Keratinocyte (primary cell): ENCODE measurements around the gene POU2F2. TPM values are rescaled to one million over a fixed set of nuclear protein-coding genes. Genes with fewer than 3 reads are reported as not detected.

Source experiments
- DNase-seq: peaks from one replicate; pipeline ENCODE4 v3.0.0-alpha.2; 2011; ENCODE audit warnings: low read depth, missing footprints, low spot score
- FAIRE-seq: peaks from 2 replicates; lab custom pipeline; 2011; peaks lifted over from hg19 to GRCh38; lab: Jason Lieb, UNC
- H2AFZ ChIP-seq: 2 replicates; pipeline ENCODE4 v1.6.0; 2012; ENCODE audit warnings: low read length, control low read depth, inconsistent platforms; ENCODE audit not compliant: control insufficient read depth
- H3K27ac ChIP-seq: 2 replicates; pipeline ENCODE4 v1.5.1; 2011; ENCODE audit warnings: low read length; ENCODE audit not compliant: control insufficient read depth, insufficient read depth
- H3K27me3 ChIP-seq: 3 replicates; pipeline ENCODE4 v1.6.0; 2011; ENCODE audit warnings: low read length; ENCODE audit not compliant: control insufficient read depth, insufficient read depth; ENCODE audit errors: extremely low read depth
- H3K36me3 ChIP-seq, 2 experiments: 2 replicates in 1 of 2; 3 replicates in 1 of 2; pipeline ENCODE4 v1.5.1; 2011; ENCODE audit warnings: low read length in 2 of 2, mild to moderate bottlenecking in 1 of 2; ENCODE audit not compliant: control insufficient read depth in 2 of 2, insufficient read depth in 2 of 2; ENCODE audit errors: extremely low read depth in 1 of 2
- H3K4me1 ChIP-seq: 3 replicates; pipeline ENCODE4 v1.5.1; 2011; ENCODE audit warnings: low read length; ENCODE audit not compliant: control insufficient read depth, insufficient read depth; ENCODE audit errors: extremely low read depth
- H3K4me2 ChIP-seq: 3 replicates; pipeline ENCODE4 v1.6.0; 2011; ENCODE audit warnings: low read depth, low read length; ENCODE audit not compliant: control insufficient read depth, insufficient read depth; ENCODE audit errors: extremely low read depth
- H3K4me3 ChIP-seq, 3 experiments: fragments of 200-600 bp in 1 of 3; sonication (generic) in 1 of 3; 2 replicates in 2 of 3; 3 replicates in 1 of 3; pipeline ENCODE4 v1.5.1; 2011 to 2016; ENCODE audit warnings: low read length in 3 of 3, mild to moderate bottlenecking in 3 of 3, control low read depth in 2 of 3, inconsistent platforms in 1 of 3, low read depth in 1 of 3, mixed read lengths in 1 of 3, mixed run types in 1 of 3, moderate library complexity in 1 of 3; ENCODE audit not compliant: control insufficient read depth in 2 of 3, insufficient read depth in 2 of 3; ENCODE audit errors: extremely low read depth in 1 of 3
- H3K79me2 ChIP-seq: 2 replicates; pipeline ENCODE4 v1.6.0; 2012; ENCODE audit warnings: low read length; ENCODE audit not compliant: control insufficient read depth, insufficient read depth
- H3K9ac ChIP-seq: 3 replicates; pipeline ENCODE4 v1.6.0; 2011; ENCODE audit warnings: low read length; ENCODE audit not compliant: control insufficient read depth, insufficient read depth; ENCODE audit errors: extremely low read depth
- H3K9me1 ChIP-seq: 3 replicates; pipeline ENCODE4 v1.6.0; 2011; ENCODE audit warnings: low read length; ENCODE audit not compliant: control insufficient read depth, insufficient read depth; ENCODE audit errors: extremely low read depth
- H3K9me3 ChIP-seq: 2 replicates; pipeline ENCODE4 v1.5.1; 2012; ENCODE audit warnings: low read depth, low read length; ENCODE audit not compliant: control insufficient read depth
- H4K20me1 ChIP-seq: 3 replicates; pipeline ENCODE4 v1.6.0; 2011; ENCODE audit warnings: low read length; ENCODE audit not compliant: control insufficient read depth, insufficient read depth; ENCODE audit errors: extremely low read depth
- EZH2 ChIP-seq: IDR thresholded peaks from one replicate; pipeline ENCODE4 v1.6.1; 2012; ENCODE audit warnings: inconsistent platforms, mild to moderate bottlenecking, low read length, moderate library complexity
- dilution Hi-C: fragments of 300-500 bp; cut with MboI; formaldehyde crosslinking; loops from one replicate; pipeline ENCODE4 v1.7.0; 2020; ENCODE audit warnings: low sequenced_read_pairs; ENCODE audit not compliant: extremely low pct_ligation_motif_present
- polyA plus RNA-seq, 5 experiments: library from polyadenylated mRNA; depleted of rRNA in 3 of 5; stranded (reverse) in 3 of 5; stranded (forward) in 1 of 5; unstranded in 1 of 5; fragments of >200 nt; gene quantifications; 1 replicate in 1 of 5; 2 replicates in 3 of 5; 3 replicates in 1 of 5; pipeline versions ENCODE4 v1.2.1 to v1.2.3, GENCODE V29; 2011 to 2012; ENCODE audit warnings: missing spikeins in 2 of 5, low read depth in 1 of 5, low replicate concordance in 1 of 5
- TF ChIP-seq, protein P1 (sequence below), 3 experiments: IDR thresholded peaks in 1 of 3; conservative IDR thresholded peaks in 1 of 3; optimal IDR thresholded peaks in 1 of 3; 2 replicates in 2 of 3; 3 replicates in 1 of 3; pipeline versions ENCODE3 to v1.5.1; 2011; ENCODE audit warnings: low read length in 3 of 3, mild to moderate bottlenecking in 3 of 3, moderate library complexity in 2 of 3, control low read depth in 1 of 3, inconsistent platforms in 1 of 3; ENCODE audit not compliant: insufficient read depth in 2 of 3; ENCODE audit errors: extremely low read depth in 1 of 3

POU2F2 gene
- polyA plus RNA-seq, 1 donor (not counting 4 experiments of a cell fraction or from before 2014, with no cell fraction given): 7.0 TPM

DNA sequence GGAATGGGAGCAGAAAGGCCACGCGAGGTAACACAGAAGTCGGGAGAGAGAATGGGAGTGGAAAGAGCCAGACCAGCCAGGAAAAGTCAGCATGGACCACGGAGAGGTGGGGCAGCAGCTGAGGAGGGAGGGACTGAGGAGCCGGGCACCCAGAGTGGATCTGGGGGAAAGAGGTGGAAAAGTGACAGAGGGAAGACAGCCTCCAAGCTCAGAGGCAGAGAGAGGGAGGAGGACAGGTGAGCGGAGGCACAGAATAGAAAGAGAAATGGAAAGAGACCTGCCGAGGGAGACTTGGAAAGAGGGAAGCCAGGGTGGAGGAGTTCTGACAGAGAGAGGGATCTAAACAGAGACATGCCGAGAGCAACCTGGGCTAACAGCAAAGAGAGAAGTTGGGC lies 63.9 kb downstream of the POU2F2 start:
- H3K4me1 ChIP-seq: peaks cover 3% of the 10 kb centered on the region
- no peak overlapping the region for H3K4me3 ChIP-seq
- H3K27ac ChIP-seq: no peak overlapping the region
- no peak for DNase-seq
- no peak overlapping the region for H3K4me2 ChIP-seq
- dilution Hi-C loops: no loop called here
- peaks cover 27% of the 10 kb centered on the region for H3K27me3 ChIP-seq
- TF ChIP-seq, protein P1, sequence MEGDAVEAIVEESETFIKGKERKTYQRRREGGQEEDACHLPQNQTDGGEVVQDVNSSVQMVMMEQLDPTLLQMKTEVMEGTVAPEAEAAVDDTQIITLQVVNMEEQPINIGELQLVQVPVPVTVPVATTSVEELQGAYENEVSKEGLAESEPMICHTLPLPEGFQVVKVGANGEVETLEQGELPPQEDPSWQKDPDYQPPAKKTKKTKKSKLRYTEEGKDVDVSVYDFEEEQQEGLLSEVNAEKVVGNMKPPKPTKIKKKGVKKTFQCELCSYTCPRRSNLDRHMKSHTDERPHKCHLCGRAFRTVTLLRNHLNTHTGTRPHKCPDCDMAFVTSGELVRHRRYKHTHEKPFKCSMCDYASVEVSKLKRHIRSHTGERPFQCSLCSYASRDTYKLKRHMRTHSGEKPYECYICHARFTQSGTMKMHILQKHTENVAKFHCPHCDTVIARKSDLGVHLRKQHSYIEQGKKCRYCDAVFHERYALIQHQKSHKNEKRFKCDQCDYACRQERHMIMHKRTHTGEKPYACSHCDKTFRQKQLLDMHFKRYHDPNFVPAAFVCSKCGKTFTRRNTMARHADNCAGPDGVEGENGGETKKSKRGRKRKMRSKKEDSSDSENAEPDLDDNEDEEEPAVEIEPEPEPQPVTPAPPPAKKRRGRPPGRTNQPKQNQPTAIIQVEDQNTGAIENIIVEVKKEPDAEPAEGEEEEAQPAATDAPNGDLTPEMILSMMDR (optimal IDR thresholded peaks at IDR 0.05 in 1 of 3, IDR thresholded peaks at IDR 0.05 in 1 of 3, conservative IDR thresholded peaks at IDR 0.05 in 1 of 3; ENCODE audit: extremely low read depth in 1 of 3, insufficient read depth in 2 of 3, low read length in 3 of 3): no peak
- no peak for TF ChIP-seq EZH2
- H2AFZ ChIP-seq: no peak overlapping the region
- no peak overlapping the region for H3K9ac ChIP-seq
- no peaks in the 10 kb centered on the region for H3K36me3 ChIP-seq
- no peaks in the 10 kb centered on the region for H3K9me3 ChIP-seq
- no peaks in the 10 kb centered on the region for H4K20me1 ChIP-seq
- no peaks in the 10 kb centered on the region for H3K79me2 ChIP-seq
- no peak for FAIRE-seq
- H3K9me1 ChIP-seq: no peaks in the 10 kb centered on the region

- H3K36me3 ChIP-seq: no peaks in the 10 kb centered on the region
- no peak overlapping the region for H2AFZ ChIP-seq
- H3K79me2 ChIP-seq: no peaks in the 10 kb centered on the region
- H3K27ac ChIP-seq: no peak overlapping the region
- H3K9ac ChIP-seq: no peak overlapping the region
- H3K4me2 ChIP-seq: no peak overlapping the region
- no peak for DNase-seq
- FAIRE-seq: no peak
- H3K4me3 ChIP-seq: no peak overlapping the region
- H4K20me1 ChIP-seq: no peaks in the 10 kb centered on the region
- no peaks in the 10 kb centered on the region for H3K9me3 ChIP-seq
- TF ChIP-seq, protein P1 (optimal IDR thresholded peaks at IDR 0.05 in 1 of 3, IDR thresholded peaks at IDR 0.05 in 1 of 3, conservative IDR thresholded peaks at IDR 0.05 in 1 of 3; ENCODE audit: extremely low read depth in 1 of 3, insufficient read depth in 2 of 3, low read length in 3 of 3): no peak
- no peak for TF ChIP-seq EZH2
- dilution Hi-C loops: no loop called here
- H3K4me1 ChIP-seq: no peaks in the 10 kb centered on the region
- H3K9me1 ChIP-seq: no peaks in the 10 kb centered on the region
- H3K27me3 ChIP-seq: peaks cover 27% of the 10 kb centered on the region
Measured at GRCh38 chr19:42067315-42067888, 64.8 kb downstream of the POU2F2 start.
